ENCODE results near the gene DCANP1. TPM values are rescaled to one million over a fixed set of nuclear protein-coding genes. Genes with fewer than 3 reads are reported as not detected.

DCANP1 gene
- total RNA-seq, 1 experiment from 2014 or later, result not detected

DNA sequence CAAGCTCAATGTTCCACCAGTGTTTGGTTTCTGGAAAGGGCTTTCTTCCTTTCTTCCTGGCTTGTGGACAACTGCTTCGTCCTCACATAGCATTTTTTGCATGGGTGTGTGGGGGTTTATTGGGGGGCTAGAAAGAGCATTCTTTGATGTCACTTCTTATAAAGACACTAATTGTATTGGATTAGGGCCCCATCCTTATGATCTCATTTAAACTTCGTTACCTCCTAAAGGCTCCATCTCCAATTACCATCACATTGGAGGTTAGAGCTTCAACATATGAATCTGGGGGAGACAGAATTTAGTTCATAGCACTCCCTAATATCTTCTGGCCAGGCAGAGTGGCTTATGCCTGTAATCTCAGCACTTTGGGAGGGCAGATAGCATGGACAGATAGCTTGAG lies 42.1 kb downstream of the DCANP1 start:
- ChIA-PET POLR2A (no interaction called here), CTCF (no interaction called here)
- DNase-seq (ENCODE audit: low spot score) (no peak), ATAC-seq (no peak)
- no peak for TF ChIP-seq SMAD3 (CRISPR knock-in tag; IDR thresholded peaks at IDR 0.05; ENCODE audit: borderline replicate concordance)
- no peak for TF ChIP-seq PRRX2 (CRISPR knock-in tag; IDR thresholded peaks at IDR 0.05)
- TF ChIP-seq, protein P1, sequence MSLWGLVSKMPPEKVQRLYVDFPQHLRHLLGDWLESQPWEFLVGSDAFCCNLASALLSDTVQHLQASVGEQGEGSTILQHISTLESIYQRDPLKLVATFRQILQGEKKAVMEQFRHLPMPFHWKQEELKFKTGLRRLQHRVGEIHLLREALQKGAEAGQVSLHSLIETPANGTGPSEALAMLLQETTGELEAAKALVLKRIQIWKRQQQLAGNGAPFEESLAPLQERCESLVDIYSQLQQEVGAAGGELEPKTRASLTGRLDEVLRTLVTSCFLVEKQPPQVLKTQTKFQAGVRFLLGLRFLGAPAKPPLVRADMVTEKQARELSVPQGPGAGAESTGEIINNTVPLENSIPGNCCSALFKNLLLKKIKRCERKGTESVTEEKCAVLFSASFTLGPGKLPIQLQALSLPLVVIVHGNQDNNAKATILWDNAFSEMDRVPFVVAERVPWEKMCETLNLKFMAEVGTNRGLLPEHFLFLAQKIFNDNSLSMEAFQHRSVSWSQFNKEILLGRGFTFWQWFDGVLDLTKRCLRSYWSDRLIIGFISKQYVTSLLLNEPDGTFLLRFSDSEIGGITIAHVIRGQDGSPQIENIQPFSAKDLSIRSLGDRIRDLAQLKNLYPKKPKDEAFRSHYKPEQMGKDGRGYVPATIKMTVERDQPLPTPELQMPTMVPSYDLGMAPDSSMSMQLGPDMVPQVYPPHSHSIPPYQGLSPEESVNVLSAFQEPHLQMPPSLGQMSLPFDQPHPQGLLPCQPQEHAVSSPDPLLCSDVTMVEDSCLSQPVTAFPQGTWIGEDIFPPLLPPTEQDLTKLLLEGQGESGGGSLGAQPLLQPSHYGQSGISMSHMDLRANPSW (CRISPR knock-in tag; conservative IDR thresholded peaks at IDR 0.05; ENCODE audit: low read depth), result no peak
- TF ChIP-seq TEAD1 (CRISPR knock-in tag; IDR thresholded peaks at IDR 0.05), result no peak
- TF ChIP-seq ZNF317 (CRISPR knock-in tag; IDR thresholded peaks at IDR 0.05; ENCODE audit: borderline replicate concordance, low read depth), result no peak
- TF ChIP-seq, protein P2, sequence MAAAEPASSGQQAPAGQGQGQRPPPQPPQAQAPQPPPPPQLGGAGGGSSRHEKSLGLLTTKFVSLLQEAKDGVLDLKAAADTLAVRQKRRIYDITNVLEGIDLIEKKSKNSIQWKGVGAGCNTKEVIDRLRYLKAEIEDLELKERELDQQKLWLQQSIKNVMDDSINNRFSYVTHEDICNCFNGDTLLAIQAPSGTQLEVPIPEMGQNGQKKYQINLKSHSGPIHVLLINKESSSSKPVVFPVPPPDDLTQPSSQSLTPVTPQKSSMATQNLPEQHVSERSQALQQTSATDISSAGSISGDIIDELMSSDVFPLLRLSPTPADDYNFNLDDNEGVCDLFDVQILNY (CRISPR knock-in tag; IDR thresholded peaks at IDR 0.05), result no peak
- TF ChIP-seq ZNF671 (CRISPR knock-in tag; IDR thresholded peaks at IDR 0.05), result no peak
- TF ChIP-seq ZNF425 (CRISPR knock-in tag; conservative IDR thresholded peaks at IDR 0.05), result no peak
- no peak for TF ChIP-seq GABPB1 (CRISPR knock-in tag; IDR thresholded peaks at IDR 0.05)
- no peak for TF ChIP-seq ERG (CRISPR knock-in tag; IDR thresholded peaks at IDR 0.05)
- no peak for TF ChIP-seq ZNF121 (CRISPR knock-in tag; IDR thresholded peaks at IDR 0.05)
- no peak for TF ChIP-seq ZNF219 (CRISPR knock-in tag; IDR thresholded peaks at IDR 0.05; ENCODE audit: borderline replicate concordance)
- no peak for TF ChIP-seq NR1H2 (CRISPR knock-in tag; IDR thresholded peaks at IDR 0.05)
- no peak for TF ChIP-seq PREB (CRISPR knock-in tag; IDR thresholded peaks at IDR 0.05; ENCODE audit: borderline replicate concordance)
- TF ChIP-seq MLX (CRISPR knock-in tag; IDR thresholded peaks at IDR 0.05), result no peak
- no peak for TF ChIP-seq CREM (CRISPR knock-in tag; IDR thresholded peaks at IDR 0.05)
- TF ChIP-seq ATF3 (CRISPR knock-in tag; conservative IDR thresholded peaks at IDR 0.05), result no peak
- no peak overlapping the region for H3K27ac Mint-ChIP-seq
- H3K9me3 Mint-ChIP-seq, result peaks cover 22% of the 10 kb centered on the region
- peaks cover 36% of the 10 kb centered on the region for H3K4me1 Mint-ChIP-seq
- peaks cover 94% of the 10 kb centered on the region for H3K27me3 Mint-ChIP-seq (ENCODE audit: low read depth)
- H3K4me3 Mint-ChIP-seq, result no peak overlapping the region
- peaks cover 12% of the 10 kb centered on the region for H3K36me3 Mint-ChIP-seq

All from WTC11 (cell line).